GM04504 (cell line): Measurements from ENCODE around the gene ZNF41.
"Not testable (repeated sequence)": the region's sequence is repeated elsewhere in the genome, so short reads cannot be mapped to it uniquely, and the experiment has no call there.

Source experiments
- DNase-seq: peaks from one replicate; pipeline ENCODE4 v3.0.0-alpha.2; 2012; ENCODE audit warnings: low read depth

ZNF41 gene

GRCh38 chrX:47482512-47483305 lies at the start of gene ZNF41:
Gene ZNF41 (minus strand): TSS chrX:47483222. CDS start chrX:47467481, 15,741 bp downstream.
- no peak for DNase-seq

- no peak for DNase-seq
These were observed 47.0 kb upstream of the ZNF41 start for GRCh38 chrX:47530049-47530448.

GRCh38 chrX:47529548-47529947 lies 46.5 kb upstream of the ZNF41 start:
- no peak for DNase-seq

GRCh38 chrX:47523713-47524166 lies 40.7 kb upstream of the ZNF41 start:
- DNase-seq: no peak

GRCh38 chrX:47523297-47523696 lies 40.3 kb upstream of the ZNF41 start:
- DNase-seq: peak; percentile 36

- DNase-seq: no peak
These were observed 35.1 kb upstream of the ZNF41 start for GRCh38 chrX:47518144-47518543.

- DNase-seq: peak; percentile 24
These were observed 33.1 kb upstream of the ZNF41 start for GRCh38 chrX:47515941-47516665.

GRCh38 chrX:47514533-47515235 lies 31.7 kb upstream of the ZNF41 start:
- peak; percentile 28 for DNase-seq

GRCh38 chrX:47513034-47513965 lies 30.3 kb upstream of the ZNF41 start:
- not testable (repeated sequence) for DNase-seq

GRCh38 chrX:47512383-47512782 lies 29.4 kb upstream of the ZNF41 start:
- DNase-seq: not testable (repeated sequence)

- DNase-seq: no peak
These were observed 24.3 kb upstream of the ZNF41 start for GRCh38 chrX:47507153-47507867.

- no peak for DNase-seq
These were observed 20.1 kb upstream of the ZNF41 start for GRCh38 chrX:47503151-47503550.

GRCh38 chrX:47502316-47503125 lies 19.5 kb upstream of the ZNF41 start:
- DNase-seq: no peak

GRCh38 chrX:47501226-47502074 lies 18.4 kb upstream of the ZNF41 start:
- no peak for DNase-seq

- no peak for DNase-seq
These were observed 17.5 kb upstream of the ZNF41 start for GRCh38 chrX:47500554-47500953.

- DNase-seq: no peak
These were observed 16.3 kb upstream of the ZNF41 start for GRCh38 chrX:47499293-47499692.

- DNase-seq: no peak
These were observed 15.4 kb upstream of the ZNF41 start for GRCh38 chrX:47498411-47498810.

- no peak for DNase-seq
These were observed 14.4 kb upstream of the ZNF41 start for GRCh38 chrX:47497271-47497888.

GRCh38 chrX:47492133-47492532 lies 9.1 kb upstream of the ZNF41 start:
- not testable (repeated sequence) for DNase-seq
